Measurements from ENCODE around the gene SUPT20HL2. TPM values are rescaled to one million over a fixed set of nuclear protein-coding genes. Genes with fewer than 3 reads are reported as not detected.

SUPT20HL2 gene
- total and polyA plus RNA-seq, 2 experiments from 2014 or later, result 0.08 TPM; not detected in 1

DNA sequence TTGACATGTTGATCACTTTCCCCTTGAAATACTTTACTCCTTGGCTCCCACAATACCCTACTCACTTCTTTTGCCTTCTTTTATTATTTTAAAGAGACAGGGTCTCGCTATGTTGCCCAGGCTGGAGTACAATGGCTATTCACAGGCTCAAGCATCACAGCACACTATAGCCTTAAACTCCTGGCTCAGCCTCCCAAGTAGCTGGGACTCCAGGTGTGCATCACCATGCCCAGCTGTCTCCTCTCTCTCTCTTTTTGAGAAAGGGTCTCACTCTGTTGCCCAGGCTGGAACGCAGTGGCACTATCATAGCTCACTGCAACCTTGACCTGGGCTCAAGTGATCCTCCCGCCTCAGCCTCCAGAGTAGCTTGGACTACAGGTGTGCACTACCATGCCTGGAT is 51.6 kb downstream of the SUPT20HL2 start:
- Histone ChIP-seq H3F3A (replicated peaks; ENCODE audit: low read depth) (no peaks in the 10 kb centered on the region), H4K20me1 (replicated peaks; ENCODE audit: insufficient read depth) (no peaks in the 10 kb centered on the region), H3K79me2 (replicated peaks; ENCODE audit: insufficient read depth) (no peaks in the 10 kb centered on the region), H3K27ac (ENCODE audit: low read depth) (no peak overlapping the region), H3K36me3 (ENCODE audit: insufficient read depth) (no peaks in the 10 kb centered on the region), H3K4me3 (no peak overlapping the region), H3K4me2 (no peak overlapping the region), H3K27me3 (ENCODE audit: insufficient read depth) (no peaks in the 10 kb centered on the region), H2AFZ (no peak overlapping the region), H3K9me2 (ENCODE audit: insufficient read depth) (no peaks in the 10 kb centered on the region), H3K4me1 (ENCODE audit: insufficient read depth) (no peaks in the 10 kb centered on the region)
- no peak overlapping the region for H3K27ac Mint-ChIP-seq
- ATAC-seq (no peak), DNase-seq (ENCODE audit: low spot score) (no peak)
- H3K27me3 Mint-ChIP-seq (ENCODE audit: insufficient read depth, low read depth, poor library complexity), result no peaks in the 10 kb centered on the region
- H3K4me1 Mint-ChIP-seq, result peaks cover 5% of the 10 kb centered on the region; the same call in 1 of the 3 replicates
- TF ChIP-seq CREB1 (CRISPR knock-in tag; IDR thresholded peaks at IDR 0.05; ENCODE audit: low read depth), result no peak
- no peak for TF ChIP-seq EZH2 (IDR thresholded peaks at IDR 0.05; ENCODE audit: low read depth, unreplicated experiment)
- TF ChIP-seq ZNF114 (CRISPR knock-in tag; IDR thresholded peaks at IDR 0.05), result no peak
- TF ChIP-seq STAT1 (IDR thresholded peaks at IDR 0.05; ENCODE audit: unreplicated experiment), result no peak
- 0 out of 3 replicates have a peak, but pooled peaks cover 3% of the 10 kb centered on the region for H3K36me3 Mint-ChIP-seq (ENCODE audit: low read depth)
- H3K4me3 Mint-ChIP-seq, result no peak overlapping the region
- no peaks in the 10 kb centered on the region; the same call in 1 of the 3 replicates for H3K9me3 Mint-ChIP-seq

Other genes starting within 250 kb of the SUPT20HL2 start
- gene ZFX, start 164.3 kb downstream of the SUPT20HL2 start, total RNA-seq (2014; rRNA removed; shearing (Covaris generic)), result 15.4 and 15.9 TPM in 2 replicates
- 8.3 and 11.0 TPM in 2 replicates for gene ZFX, start 164.3 kb downstream of the SUPT20HL2 start, polyA plus RNA-seq (2016; fragmentation: Nextera tagmentation; extraction: Ambion mirVana)
- not detected in 2 replicates for gene SUPT20HL1, start 46.6 kb upstream of the SUPT20HL2 start, total RNA-seq (2014; rRNA removed; shearing (Covaris generic))
- gene SUPT20HL1, start 46.6 kb upstream of the SUPT20HL2 start, polyA plus RNA-seq (2016; fragmentation: Nextera tagmentation; extraction: Ambion mirVana), result not detected in 2 replicates
- 43.6 and 51.2 TPM in 2 replicates for gene PDK3, start 151.2 kb upstream of the SUPT20HL2 start, total RNA-seq (2014; rRNA removed; shearing (Covaris generic))
- gene PDK3, start 151.2 kb upstream of the SUPT20HL2 start, polyA plus RNA-seq (2016; fragmentation: Nextera tagmentation; extraction: Ambion mirVana), result 32.6 and 35.7 TPM in 2 replicates

All from GM23338 (cell line).